ENCODE results near the gene ANKRD39.

- TF ChIP-seq REST (IDR thresholded peaks at IDR 0.05; ENCODE audit: insufficient read depth in 1 of 2, low read depth in 2 of 2, low read length in 2 of 2) (no peak), POLR2AphosphoS5 (IDR thresholded peaks at IDR 0.05; ENCODE audit: low read depth, low read length) (no peak), TAF1 (IDR thresholded peaks at IDR 0.05; ENCODE audit: borderline replicate concordance, insufficient read depth, low read length) (no peak), SIN3A (IDR thresholded peaks at IDR 0.05; ENCODE audit: borderline replicate concordance, insufficient read depth, low read length) (no peak), FOXP2 (optimal IDR thresholded peaks at IDR 0.05; ENCODE audit: borderline replicate concordance, extremely low read depth, extremely low read length, insufficient read depth) (no peak)
These were observed 38.2 kb upstream of the ANKRD39 start for GRCh38 chr2:96895746-96896651.

All from PFSK-1 (cell line).